ENCODE measurements around the gene RAB10.
A peak's percentile ranks its signal among the peaks of the same experiment; 100 is the strongest.
"Not testable (repeated sequence)": the region's sequence is repeated elsewhere in the genome, so short reads cannot be mapped to it uniquely, and the experiment has no call there.

The RAB10 gene

DNA sequence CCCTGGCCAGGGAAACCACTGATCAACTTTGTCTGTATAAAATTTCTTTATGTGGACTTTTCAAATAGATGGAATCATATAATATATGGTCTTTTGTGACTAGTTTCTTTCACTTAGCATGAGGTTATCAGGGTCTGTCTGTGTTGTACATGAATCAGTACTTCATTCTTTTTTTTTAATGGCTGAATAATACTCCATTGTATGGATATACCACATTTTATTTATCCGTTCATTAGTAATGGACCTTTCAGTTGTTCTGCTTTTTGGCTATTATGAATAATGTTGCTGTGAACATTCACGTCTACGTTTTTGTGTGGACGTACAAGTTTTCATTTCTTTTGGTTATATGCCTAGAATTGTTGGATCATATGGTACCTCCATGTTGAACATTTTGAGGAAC, 69.9 kb downstream of the RAB10 start:
- DNase-seq, result no peak

DNA sequence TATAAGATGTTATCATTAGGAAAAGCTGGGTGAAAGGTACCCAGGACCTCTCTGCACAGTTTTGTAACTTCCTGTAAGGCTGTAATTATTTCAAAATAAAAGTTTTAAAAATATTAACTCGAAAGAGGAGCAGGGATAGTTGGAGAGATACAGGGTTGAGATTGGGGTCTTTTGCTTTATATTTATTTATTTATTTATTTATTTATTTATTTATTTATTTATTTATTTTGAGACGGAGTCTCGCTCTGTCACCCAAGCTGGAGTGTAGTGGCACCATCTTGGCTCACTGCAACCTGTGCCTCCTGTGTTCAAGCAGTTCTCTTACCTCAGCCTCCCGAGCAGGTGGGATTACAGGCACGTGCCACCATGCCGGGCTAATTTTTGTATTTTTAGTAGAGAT, 74.8 kb downstream of the RAB10 start:
- DNase-seq, result not testable (repeated sequence)

DNA sequence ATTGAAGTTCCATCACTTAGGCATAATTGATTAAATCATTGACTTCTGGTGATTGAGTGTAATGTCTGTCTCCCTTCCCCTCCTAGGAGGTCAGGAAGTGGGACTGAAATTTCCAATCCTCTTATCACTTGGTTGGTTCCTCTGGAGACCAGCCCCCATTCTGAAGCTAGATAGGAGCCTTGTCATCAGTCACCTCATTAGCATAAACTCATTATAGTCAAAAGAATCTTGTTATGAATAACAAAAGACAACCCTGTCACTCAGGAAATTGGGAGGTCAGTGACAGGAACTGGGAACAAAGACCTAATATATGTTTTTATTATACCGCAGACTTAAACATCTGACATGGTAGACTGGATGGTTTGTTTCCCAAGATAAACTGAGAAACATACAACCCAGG, 78.3 kb downstream of the RAB10 start:
- no peak for DNase-seq

DNA sequence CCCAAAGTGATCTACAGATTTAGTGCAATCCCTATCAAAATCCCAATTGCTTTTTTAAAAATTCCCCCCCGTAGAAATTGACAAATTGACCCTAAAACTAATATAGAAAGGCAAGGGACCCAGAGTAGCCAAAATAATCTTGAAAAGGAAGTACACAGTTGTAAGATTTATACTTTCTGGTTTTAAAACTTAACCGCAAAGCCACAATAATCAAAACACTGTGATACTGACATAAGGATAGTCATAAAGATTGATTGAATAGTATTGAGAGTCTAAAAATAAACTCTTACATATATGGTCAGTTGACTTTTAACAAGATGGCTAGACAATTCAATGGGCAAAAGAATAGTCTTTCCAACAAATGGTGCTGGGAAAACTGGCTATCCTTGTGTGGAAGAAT, 80.3 kb downstream of the RAB10 start:
- no peak for DNase-seq

DNA sequence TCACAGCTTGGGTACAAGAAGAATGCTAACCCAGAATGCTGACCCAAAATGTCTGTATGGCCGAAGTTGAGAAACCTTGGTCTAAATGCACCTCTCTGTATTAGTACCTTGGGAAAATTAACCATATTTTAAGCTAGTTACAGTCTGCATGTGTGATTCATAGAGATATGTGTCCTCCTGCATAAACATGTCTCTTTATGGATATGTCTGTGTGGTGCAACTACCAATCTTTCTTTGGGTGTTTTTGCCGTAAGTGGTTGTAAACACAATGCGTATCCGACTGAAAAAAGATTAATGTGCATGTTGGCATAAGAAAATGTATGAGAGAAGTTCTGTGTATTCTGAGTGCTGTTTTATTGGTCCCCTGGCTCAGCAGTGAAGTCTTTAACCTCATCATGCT, 84.8 kb downstream of the RAB10 start:
- DNase-seq, result no peak

DNA sequence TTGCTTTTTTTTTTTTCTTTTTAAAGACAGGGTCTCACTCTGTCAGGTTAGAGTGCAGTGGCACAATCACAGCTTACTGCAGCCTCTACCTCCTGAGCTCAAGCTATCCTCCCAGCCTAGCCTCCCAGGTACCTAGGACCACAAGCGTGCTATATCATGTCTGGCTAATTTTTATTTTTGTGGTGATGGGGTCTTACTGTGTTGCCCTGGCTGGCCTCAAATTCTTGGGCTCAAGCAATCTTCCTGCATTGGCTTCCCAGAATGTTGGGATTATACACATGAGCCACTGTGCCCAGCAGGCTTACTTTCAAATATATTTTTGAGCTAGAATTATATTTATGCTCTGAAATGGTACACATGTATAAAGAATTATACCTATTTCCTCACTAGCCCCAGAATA, 85.6 kb downstream of the RAB10 start:
- no peak for DNase-seq

DNA sequence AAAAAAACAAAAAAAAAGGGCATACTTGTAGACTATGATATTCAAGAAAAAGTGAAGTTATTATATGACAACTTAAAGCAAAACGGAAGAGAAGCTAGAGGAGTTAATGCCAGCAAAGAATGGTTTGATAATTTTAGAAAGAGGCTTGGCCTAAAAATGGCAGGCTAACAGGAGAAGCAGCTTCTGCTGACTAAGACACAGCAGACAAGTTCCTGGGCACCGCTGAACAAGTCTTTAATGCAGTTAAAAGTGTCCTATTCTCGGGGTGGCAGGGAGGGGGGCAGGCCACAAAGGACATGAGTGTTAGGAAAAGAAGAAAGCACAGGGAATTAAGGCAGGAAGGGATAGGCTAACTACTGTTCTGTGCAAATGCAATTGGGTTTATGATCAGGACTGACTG, 88.7 kb downstream of the RAB10 start:
- DNase-seq, result no peak

DNA sequence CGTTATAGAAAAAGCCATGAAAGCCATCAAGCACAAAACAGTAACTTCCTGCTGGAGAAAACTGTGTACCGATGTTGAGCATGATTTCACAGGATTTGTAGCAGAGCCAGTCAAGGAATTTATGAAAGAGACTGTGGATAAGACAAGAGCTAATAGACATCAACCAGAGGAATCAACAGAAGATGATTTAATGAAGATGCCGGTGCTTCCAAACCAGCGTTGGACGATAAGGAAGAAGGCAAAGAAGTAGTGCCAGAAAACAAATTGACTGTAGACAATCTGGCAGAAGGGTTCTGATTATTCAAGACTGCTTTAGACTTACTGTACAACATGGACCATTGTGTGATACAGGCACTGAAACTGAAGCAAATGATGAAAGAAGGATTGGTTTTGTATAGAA, 89.5 kb downstream of the RAB10 start:
- no peak for DNase-seq

DNA sequence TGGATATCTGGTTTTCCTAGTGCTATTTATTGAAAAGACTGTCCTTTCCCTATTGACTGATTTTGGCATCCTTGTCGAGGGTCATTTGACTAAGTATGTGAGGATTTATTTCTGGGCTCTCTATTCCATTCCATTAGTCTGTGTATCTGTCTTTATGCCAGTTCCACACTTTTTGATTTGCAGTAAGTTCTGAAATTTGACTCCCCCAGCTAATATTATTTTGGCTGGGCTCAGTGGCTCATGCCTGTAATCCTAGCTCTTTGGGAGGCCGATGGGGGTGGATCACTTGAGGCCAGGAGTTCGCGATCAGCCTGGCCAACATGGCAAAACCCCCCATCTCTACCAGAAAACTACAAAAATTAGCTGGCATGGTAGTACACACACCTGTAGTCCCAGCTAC, 92.2 kb downstream of the RAB10 start:
- no peak for DNase-seq

DNA sequence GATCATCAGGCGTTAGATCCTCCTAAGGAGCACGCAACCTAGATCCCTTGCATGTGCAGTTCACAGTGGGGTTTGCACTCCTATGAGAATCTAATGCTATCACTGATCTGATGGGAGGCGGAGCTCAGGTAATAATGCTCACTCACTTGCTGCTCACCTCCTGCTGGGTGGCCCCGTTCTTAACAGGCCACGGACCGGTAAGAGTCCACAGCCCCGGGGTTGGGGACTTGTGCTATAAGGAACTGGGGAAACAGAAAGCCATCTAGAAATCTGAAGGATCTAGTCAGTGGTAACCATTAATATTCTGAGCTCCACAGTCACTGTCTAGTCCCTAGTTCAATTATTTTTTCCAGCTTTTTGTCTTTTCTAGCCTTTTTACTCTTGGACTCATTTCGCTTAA, 94.3 kb downstream of the RAB10 start:
- no peak for DNase-seq

DNA sequence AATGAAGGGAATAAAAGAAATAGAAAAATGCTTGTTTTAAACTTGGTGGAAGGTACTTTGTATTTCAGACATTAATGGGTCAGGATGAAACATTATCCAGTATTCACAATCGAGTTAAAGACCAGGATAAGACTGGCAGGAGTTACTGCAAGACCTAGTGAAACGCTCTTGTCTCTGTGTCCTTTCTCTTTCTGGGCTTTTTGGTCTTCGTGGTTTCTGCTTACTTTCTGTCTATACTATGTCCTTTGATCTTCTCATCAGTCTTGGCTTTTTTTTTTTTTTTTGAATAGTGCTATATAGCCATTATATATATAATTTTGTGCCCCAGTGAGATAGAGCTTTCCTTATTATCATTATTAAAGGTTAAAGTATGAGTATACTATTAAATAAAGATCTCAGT, 96.9 kb downstream of the RAB10 start:
- no peak for DNase-seq

DNA sequence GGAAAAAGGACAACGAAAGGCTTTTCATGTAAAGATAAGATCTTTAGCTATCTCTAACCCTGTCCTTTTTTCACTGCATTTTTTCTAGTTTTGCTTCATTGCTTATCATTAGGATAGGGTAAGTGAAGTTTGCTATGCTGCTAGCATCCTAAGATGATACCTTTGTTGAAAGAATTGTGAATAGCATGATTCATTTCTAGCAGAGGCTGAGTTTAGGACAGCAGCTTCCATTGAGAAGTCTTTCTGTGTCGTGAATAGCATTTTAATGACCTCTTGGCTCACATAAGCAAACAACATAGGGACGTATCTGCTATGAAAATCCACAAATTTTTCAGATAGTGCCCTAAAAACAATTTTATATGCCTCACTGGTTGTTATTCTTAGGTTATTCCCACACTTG, 102.6 kb downstream of the RAB10 start:
- no peak for DNase-seq

DNA sequence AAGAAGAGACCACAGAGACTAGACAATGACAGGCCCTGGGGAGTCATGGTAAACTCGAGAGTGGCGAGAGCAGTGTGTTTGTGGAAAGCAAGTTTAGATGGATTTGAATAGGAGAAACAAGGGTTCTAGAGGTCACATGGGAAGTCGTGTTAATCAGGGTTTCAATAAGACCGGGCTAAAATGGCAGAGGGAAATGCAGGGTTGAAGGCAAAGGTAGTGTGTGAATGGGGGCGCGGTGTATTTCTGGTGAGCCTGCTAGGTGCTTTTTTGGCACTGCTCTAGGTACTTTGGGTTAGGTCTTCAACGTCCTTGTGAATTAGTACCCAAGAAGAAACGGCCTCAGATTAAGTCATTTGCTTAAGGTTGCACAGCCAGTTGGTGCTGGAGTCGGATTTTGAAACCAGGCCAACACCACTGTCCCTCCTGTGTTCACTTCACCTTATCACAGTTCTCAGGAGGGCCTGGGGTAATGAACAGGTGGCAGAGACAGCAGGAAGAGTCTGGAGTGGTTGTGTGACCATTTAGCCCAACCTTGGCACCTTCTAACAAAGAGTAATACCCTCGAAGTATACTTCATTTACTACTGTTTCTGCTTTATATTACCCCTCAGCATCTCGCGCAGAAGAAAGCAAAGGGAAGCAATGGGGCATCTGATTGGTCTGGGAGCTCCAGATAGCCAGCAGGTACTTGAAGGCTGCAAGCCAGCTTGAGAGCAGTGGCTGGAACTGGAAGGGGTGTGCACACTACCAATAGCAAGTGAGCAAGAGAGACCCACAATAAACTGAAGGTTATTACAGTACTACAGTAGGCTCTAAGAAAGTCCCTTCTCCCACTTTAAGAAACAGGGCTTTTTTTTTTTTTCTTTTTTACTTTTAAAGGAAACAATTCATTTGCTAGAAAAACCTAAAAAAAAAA, 105.6 kb downstream of the RAB10 start:
- DNase-seq, result no peak

DNA sequence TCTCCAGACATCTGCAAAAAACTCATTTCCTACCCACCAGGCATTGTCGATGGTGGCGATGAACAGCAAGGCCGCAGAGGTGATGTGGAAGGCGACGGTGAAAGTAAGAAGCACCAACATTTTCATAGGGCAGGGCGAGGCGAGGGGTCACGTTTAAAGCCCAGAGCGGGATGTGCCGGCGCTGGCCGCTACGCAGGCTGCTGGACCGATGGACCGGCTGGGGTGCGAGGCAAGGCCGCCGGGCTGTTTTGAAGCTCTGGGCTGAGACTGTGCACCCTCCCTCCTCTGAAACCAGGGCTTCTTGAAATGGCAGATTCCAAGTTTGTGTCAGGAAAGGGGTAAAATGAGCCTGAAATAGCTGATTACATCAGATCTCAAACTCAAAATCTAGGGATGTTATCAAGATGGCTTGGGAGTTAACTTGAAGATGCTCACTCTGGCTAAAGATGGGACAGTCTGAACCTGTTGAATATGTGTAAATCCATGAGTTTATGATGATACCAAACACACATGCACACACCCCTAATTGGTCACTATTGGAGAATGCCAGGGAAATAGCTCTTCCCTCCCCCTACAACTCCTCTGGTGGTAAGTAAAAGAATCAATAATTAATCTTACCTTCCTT, 107.4 kb downstream of the RAB10 start:
- DNase-seq, result no peak

DNA sequence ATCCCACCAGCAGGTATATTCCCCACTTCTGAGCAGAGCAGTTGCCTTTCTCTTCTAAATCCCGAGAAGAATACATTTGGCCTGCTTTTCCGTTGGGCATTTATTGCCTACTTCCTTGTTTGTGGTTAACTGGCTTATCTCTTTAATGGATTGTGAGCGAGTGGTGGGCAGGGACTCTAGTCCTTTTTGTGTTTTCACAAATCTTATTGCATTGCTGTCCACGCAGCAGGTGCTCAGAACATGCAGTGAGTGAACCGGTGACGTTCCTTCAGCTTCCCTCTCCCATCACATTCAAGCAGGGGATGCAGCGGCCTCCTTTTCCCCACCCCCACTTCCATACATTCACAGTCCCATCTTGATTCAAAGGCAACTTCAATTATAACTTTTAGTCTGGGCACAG, 110.1 kb downstream of the RAB10 start:
- DNase-seq, result no peak

DNA sequence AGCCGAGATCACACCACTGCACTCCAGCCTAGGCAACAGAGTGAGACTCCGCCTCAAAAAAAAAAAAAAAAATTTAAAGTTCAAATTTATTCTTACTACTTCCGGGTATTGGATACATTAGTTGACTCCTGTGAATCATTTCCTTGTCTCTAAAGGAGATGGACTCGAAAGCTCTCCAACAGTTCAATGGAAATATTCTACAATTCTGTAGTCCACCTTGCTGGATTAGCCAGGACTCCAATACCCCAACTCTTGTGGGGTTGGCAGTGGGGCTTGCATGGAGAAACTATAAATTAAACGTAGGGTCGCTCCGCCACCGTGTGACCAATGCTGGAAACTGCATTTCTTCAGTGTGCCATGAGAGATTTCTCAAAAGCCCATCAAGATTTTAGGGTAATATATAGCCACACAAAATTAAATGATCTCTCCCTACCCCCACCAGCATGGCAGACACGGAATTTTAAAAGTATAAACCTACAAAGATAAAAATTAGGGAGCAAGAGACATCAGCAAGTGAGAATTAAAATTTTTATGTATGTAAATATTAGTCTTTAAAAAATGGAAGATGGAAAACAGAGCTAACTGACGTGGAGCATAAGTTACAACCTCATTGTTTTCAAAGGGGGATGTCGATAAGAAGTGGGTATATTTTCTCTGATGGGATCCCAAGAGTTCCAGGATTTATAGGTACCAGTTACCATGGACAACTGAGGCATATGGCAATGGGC, 111.2 kb downstream of the RAB10 start:
- peak; percentile 51 to 56 for DNase-seq

DNA sequence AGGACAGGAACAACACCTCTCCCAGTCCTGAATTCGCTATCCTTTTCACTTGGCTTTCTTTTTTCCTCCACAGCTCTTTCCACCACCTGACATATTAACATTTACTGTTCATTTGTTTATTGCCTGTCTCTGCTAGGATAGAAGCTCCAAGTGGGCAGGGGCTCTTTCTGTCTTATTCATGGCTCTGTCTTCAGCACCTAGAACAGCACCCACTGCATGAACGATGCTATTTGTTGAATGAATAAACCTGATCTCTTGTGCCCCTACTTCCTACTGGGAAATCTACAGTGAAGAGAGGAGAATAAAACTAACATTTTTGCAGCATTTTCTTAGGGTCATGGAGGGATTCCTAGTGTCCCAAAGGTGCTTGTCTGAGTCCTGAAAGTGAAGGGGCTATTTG, 114.6 kb downstream of the RAB10 start:
- DNase-seq, result no peak

DNA sequence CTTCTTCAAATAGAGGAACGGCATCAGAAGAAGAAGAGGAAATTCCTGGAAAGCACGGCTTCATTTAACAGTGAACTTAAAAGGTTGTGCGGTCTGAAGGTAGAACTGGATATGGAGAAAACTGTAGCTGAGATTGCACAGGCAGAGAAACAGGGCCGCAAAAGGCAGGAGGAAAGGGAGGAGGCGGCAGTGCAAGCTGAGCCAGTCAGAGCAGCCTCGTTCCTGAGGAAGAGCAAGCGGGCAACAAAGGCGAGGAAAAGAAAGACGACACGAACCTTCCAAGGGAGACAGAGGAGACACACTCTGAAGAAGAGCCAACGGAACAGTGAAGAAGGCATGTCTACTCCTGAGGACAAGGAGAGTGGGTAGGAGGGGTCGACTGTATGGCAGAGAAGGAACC, 116.4 kb downstream of the RAB10 start:
- DNase-seq, result no peak

DNA sequence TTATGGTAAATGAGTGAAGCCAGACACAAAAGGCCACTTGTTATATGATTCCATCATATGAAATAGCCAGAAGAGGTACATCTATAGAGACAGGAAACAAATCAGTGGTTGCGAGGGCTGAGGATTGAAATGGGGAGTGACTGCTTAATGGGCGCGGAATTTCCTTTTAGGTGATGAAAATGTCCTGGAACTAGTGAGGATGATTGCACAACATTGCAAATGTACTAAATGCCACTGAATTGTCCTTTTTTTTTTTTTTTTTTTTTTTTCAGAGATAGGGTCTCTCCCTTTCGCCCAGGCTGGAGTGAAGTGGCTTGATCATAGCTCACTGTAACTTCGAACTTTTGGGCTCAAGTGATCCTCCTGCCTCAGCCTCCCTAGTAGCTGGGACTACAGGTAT, 123.7 kb downstream of the RAB10 start:
- DNase-seq, result no peak

DNA sequence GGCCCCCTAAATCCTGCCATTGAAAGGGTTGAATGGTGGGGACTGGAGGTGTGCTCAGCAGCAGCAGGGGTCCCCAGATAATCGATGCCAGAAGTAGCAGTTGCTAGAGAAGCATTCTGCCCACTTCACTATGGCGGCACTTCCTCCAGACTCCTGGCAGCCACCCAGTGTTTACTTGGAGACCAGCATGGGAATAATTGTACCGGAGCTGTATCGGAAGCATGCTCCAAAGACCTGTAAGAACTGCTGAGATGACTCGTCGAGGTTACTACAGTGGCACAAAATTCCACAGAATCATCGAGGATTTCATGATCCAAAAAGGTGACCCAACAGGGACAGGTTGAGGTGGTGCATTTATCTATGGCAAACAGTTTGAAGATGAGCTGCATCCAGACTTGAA, 128.0 kb downstream of the RAB10 start:
- no peak for DNase-seq

DNA sequence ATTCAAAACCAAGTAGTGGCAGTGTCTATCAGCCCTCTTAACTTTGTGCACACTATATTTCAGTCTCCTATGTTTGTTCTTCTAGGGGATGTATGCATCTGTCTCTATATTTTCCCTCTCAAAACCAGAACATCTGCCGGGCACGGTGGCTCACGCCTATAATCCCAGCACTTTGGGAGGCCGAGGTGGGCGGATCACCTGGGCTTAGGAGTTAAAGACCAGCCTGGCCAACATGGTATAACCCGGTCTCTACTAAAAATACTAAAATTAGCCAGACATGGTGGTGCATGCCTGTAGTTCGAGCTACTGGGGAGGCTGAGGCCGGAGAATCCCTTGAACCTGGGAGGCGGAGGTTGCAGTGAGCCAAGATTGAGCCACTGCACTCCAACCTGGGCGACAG, 129.1 kb downstream of the RAB10 start:
- no peak for DNase-seq

DNA sequence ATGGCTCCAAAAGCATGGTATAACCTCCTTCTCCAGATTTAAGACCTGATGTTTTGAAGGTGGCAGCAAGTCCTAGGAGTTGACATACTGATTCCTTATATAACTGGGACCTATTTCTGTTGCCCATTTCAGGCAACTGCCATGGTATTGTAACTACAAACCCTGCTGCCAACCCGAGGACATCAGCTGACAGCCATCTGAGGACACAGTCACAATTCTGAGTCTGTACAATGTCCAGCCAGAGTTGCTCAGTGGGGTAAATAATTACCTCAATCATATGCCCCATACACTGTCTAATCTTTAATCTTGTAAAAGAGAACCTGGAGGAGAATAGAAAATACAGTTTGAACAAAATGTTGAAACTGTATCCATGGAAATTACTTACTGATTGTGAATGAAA, 130.3 kb downstream of the RAB10 start:
- no peak for DNase-seq

DNA sequence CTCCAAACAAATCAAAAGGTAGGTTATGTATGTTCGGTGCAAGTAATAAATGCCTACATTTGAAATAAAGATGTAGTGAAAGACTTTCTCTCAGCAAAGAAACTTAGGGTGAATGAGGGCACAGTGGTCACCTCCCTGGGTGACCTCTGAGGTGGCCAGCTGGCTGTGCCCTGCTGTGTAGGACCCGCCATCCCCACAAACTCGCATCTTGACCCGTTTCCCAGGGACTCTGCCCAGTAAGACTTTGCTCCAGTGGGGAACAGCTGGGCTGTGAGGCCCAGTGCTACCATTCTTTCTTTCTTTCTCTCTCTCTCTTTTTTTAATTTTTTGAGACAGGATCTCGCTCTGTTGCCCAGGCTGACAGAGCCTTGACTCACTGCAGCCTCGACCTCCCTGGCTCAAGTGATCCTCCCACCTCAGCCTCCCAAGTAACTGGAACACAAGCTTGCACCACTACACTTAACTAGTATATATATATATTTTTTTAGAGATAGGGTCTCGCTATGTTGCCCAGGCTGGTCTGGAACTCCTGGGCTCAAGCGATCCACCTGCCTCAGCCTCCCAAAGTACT, 130.8 kb downstream of the RAB10 start:
- no peak for DNase-seq

DNA sequence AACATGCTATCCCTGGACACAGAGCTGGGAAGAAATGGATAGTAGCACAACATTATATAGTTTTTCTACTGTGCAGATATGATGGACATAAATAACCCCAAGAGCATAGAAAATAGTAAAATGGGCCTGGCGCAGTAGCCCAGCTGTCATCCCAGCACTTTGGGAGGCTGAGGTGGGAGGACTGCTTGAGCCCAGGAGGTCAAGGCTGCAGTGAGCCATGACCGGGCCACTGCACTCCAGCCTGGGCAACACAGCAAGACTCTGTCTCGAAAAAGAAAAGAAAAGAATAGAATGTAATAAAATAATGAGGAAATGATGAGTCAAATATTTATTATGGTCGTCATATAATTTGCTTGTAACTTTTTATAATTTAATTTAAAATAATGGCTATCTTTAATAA, 131.5 kb downstream of the RAB10 start:
- no peak for DNase-seq

Data from stimulated activated CD4-positive, alpha-beta T cell treated with anti-CD3 and anti-CD28 coated beads, Interleukin-4, amount 100 ng/mL, for 4 hours (primary cell).